ENCODE measurements around the gene FKBP8. TPM values are rescaled to one million over a fixed set of nuclear protein-coding genes. Genes with fewer than 3 reads are reported as not detected.

Gene FKBP8
- total RNA-seq, 1 donor from 2014 or later = 191 TPM

- H3K27ac Mint-ChIP-seq = no peak overlapping the region
- no peaks in the 10 kb centered on the region for H3K36me3 Mint-ChIP-seq
- H3K9me3 Mint-ChIP-seq = no peaks in the 10 kb centered on the region
- TF ChIP-seq CTCF (conservative IDR thresholded peaks at IDR 0.05) = no peak
- H3K4me3 Mint-ChIP-seq = no peak overlapping the region
- H3K4me1 Mint-ChIP-seq (ENCODE audit: unreplicated experiment) = peaks cover 39% of the 10 kb centered on the region
- DNase-seq (ENCODE audit: extremely low spot score, unreplicated experiment) = no peak
- H3K27me3 Mint-ChIP-seq = no peaks in the 10 kb centered on the region
These were observed 42.0 kb downstream of the FKBP8 start for GRCh38 chr19:18501351-18501750.

- Mint-ChIP-seq H3K4me3 (no peak overlapping the region), H3K27me3 (no peaks in the 10 kb centered on the region), H3K4me1 (ENCODE audit: unreplicated experiment) (peaks cover 45% of the 10 kb centered on the region), H3K27ac (no peak overlapping the region), H3K36me3 (no peaks in the 10 kb centered on the region), H3K9me3 (no peaks in the 10 kb centered on the region)
- no peak for DNase-seq (ENCODE audit: extremely low spot score, unreplicated experiment)
- no peak for TF ChIP-seq CTCF (conservative IDR thresholded peaks at IDR 0.05)
These were observed 42.6 kb downstream of the FKBP8 start for GRCh38 chr19:18500799-18501198.

GRCh38 chr19:18500376-18500775 lies 43.0 kb downstream of the FKBP8 start:
- H3K27me3 Mint-ChIP-seq = no peaks in the 10 kb centered on the region
- no peaks in the 10 kb centered on the region for H3K36me3 Mint-ChIP-seq
- TF ChIP-seq CTCF (conservative IDR thresholded peaks at IDR 0.05) = no peak
- DNase-seq (ENCODE audit: extremely low spot score, unreplicated experiment) = no peak
- H3K27ac Mint-ChIP-seq = no peak overlapping the region
- H3K9me3 Mint-ChIP-seq = no peaks in the 10 kb centered on the region
- H3K4me1 Mint-ChIP-seq (ENCODE audit: unreplicated experiment) = peaks cover 43% of the 10 kb centered on the region
- no peak overlapping the region for H3K4me3 Mint-ChIP-seq

GRCh38 chr19:18499055-18499775 lies 44.2 kb downstream of the FKBP8 start:
- no peak for TF ChIP-seq CTCF (conservative IDR thresholded peaks at IDR 0.05)
- Mint-ChIP-seq H3K27ac (no peak overlapping the region), H3K9me3 (no peaks in the 10 kb centered on the region), H3K4me1 (ENCODE audit: unreplicated experiment) (peaks cover 31% of the 10 kb centered on the region), H3K27me3 (no peaks in the 10 kb centered on the region), H3K4me3 (no peak overlapping the region), H3K36me3 (no peaks in the 10 kb centered on the region)
- no peak for DNase-seq (ENCODE audit: extremely low spot score, unreplicated experiment)

GRCh38 chr19:18496980-18497256 lies 46.5 kb downstream of the FKBP8 start:
- Mint-ChIP-seq H3K27me3 (no peaks in the 10 kb centered on the region), H3K9me3 (no peaks in the 10 kb centered on the region), H3K27ac (peak overlapping the region; percentile 53), H3K4me1 (ENCODE audit: unreplicated experiment) (peaks cover 27% of the 10 kb centered on the region), H3K36me3 (no peaks in the 10 kb centered on the region), H3K4me3 (no peak overlapping the region)
- no peak for DNase-seq (ENCODE audit: extremely low spot score, unreplicated experiment)
- no peak for TF ChIP-seq CTCF (conservative IDR thresholded peaks at IDR 0.05)

Data from type B pancreatic cell (in vitro differentiated cells).